EH (cell line): ENCODE results near the gene ERCC1.

Experiments used
- DNase-seq: peaks from one replicate; pipeline ENCODE4 v3.0.0-alpha.2; 2015; ENCODE audit warnings: low read depth

ERCC1 gene

DNA sequence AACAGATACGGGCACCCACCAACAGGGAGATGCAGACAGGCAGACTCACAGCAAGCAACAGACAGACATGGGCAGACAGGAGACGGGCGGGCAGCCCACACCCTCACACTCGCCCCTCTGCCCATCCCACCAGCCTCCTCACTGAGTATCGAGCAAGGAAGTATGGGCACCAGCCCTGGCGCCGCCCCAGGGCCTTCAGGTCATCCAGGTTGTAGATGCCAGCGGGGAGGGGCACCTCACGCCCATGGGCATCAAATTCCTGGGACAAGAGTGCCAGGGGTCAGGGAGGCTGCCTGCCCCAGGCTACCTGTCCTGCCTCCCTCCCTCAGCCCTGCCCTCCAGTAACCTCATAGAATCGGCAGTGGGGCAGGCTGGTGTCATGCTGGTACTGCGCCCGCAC lies 59.0 kb downstream of the ERCC1 start:
- no peak for DNase-seq

DNA sequence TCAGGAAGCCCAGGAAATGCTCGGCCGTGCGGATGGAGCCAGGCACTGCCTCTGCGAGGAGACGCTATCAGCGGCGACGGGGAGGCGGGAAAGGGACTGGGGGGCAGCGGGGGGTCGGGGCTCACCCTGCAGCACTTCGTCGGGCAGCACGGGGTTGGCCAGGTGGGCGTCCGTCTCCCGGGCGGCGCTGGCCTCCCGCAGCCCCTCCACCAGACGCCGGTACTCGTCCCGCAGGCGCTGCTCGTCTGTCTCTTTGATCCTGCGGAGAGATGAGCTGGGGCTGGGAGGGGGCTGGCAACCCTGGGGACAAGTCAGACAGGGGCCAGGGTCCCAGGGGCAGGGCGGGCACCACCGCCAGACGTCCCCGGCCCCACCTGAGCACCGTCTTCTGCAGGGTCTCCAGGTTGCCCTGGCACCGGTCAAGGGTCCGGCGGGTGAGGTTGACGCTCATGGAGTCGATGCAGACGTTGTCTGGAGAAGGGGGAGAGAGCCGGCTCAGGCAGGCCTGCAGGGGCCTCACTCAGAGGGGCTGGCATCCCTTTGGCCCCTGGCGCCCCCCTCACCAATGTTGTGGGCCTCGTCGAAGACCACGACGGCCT lies 59.8 kb downstream of the ERCC1 start:
- no peak for DNase-seq

DNA sequence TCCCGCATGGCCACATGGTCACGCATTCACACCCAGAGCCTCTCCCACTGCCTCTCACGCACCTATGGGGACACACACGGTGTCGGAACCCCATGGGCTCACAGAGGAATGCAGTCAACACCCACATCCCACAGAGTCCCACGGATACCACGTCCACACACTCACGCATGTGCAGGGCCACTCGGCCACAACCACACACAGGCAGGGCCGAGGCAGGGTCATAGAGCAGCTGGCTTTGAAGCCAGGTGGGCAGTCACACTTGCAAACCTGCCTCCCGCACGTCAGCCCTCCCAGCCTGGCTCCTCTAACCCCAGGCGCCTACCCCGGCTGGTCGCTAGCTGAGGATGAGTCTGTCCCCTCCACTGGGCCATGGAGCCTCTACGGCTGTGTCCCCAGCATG lies 61.4 kb downstream of the ERCC1 start:
- no peak for DNase-seq

DNA sequence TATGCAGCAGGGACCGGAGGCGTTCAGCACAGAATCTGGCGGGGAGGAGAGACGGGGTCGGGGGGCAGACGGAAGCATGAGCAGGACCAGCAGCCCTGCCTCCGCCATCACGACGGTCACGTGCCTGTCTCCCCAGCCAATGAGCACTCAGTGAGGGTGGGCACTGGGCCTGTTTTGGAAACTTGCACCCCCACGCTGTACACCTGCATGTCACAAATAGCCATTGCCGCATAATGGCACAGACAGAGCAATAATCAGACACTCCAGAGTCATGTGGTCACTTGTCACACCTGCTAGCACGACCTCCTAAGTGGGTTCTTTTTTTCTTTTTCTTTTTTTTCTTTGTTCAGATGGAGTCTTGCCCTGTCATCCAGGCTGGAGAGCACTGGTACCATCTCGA lies 62.1 kb downstream of the ERCC1 start:
- no peak for DNase-seq

DNA sequence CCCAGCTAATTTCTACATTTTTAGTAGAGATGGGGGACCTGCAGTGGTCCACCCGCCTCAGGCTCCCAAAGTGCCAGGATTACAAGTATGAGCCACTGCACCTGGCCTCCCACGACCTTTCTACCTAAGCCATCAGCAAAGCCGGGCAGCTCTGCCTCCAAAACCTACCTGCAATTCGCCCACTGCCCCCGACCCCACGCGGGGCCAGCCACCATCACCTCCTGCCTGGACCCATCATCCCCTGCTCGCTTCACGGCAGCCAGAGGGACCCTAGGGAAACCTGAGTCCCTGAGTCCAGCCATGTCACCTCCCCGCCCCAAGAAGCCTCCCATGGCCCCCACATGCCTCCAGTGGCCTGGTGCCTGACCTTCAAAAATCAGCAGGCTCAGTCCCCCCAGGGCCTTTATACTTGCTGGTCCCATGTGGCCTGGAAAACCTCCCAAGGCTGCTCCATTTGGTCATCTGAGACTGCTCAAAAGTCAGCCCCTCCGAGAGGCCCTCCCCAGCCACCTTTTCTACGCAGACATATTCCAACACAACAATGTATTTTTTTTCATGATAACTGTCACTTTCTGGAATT lies 65.4 kb downstream of the ERCC1 start:
- no peak for DNase-seq

DNA sequence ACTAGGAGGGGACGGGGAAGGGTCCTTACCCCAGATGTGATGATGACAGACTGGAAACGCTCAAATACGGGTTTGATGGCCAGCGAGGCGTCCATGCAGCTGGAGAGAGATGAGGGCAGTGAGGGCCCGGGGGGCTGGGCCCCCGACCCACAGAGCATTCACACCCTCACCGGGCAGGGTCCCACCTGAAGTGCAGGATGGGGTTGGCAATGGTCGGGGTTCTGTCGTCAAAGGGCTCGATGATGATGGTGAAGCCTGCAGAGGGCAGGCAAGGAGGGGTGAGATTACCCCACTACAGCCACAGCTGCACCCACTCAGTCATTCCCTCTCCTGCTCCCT lies 66.3 kb downstream of the ERCC1 start:
- no peak for DNase-seq
